ENCODE results near the gene URGCP. TPM values are rescaled to one million over a fixed set of nuclear protein-coding genes. Genes with fewer than 3 reads are reported as not detected.

The URGCP gene
- polyA plus RNA-seq, 1 donor: 47.8 TPM

DNA sequence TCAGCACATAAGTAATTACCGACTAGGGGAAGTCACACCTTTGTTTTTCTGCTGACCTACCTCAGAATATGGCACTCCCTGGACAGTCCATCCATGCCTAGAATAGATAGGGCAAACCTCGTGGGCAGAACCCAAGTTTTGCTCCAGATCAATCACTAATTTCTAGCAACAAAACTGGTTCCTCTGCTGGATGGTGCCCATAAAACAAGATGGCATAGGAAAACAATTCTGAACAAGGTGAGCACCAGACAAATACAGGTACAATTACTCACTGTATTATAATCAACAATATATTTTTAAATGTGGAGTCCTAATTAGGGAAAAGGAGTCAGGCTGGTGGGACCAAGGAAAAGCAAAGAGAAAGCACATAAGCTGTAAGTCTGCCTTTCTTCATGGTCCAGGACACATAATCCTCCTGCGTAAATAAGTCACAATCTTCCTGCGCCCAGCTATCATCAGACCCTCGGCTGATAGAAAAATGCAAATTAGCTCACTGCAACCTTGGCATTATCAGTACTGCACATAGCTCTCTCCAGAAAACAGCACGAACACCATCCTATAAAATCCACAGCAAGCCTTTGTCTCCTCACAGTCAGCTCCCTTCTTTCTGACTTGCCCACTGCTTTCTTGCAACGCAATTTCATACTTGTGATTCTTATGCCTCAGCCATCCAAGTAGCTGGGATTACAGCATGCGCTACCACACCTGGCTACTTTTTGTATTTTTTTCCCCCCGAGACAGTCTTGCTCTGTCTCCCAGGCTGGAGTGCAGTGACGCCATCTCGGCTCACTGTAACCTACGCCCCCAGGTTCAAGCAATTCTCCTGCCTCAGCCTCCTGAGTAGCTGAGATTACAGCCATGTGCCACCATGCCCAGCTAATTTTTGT is 15.1 kb downstream of the URGCP start:
- WGBS (ENCODE audit: insufficient coverage, low lambda C conversion rate): 63% methylated on average over 2 of the region's 12 CpGs
- Histone ChIP-seq H3K9me3 (ENCODE audit: control insufficient read depth, low read depth, low read length) (no peaks in the 10 kb centered on the region), H3K27me3 (ENCODE audit: control insufficient read depth, insufficient read depth, low read length) (no peaks in the 10 kb centered on the region), H3K4me3 (ENCODE audit: low read length) (no peak overlapping the region), H3K4me1 (ENCODE audit: control insufficient read depth, insufficient read depth, low read length) (no peaks in the 10 kb centered on the region), H3K27ac (ENCODE audit: low read length) (no peak overlapping the region), H3K36me3 (ENCODE audit: control insufficient read depth, insufficient read depth, low read length) (peaks cover 9% of the 10 kb centered on the region)
- no peak for DNase-seq

DNA sequence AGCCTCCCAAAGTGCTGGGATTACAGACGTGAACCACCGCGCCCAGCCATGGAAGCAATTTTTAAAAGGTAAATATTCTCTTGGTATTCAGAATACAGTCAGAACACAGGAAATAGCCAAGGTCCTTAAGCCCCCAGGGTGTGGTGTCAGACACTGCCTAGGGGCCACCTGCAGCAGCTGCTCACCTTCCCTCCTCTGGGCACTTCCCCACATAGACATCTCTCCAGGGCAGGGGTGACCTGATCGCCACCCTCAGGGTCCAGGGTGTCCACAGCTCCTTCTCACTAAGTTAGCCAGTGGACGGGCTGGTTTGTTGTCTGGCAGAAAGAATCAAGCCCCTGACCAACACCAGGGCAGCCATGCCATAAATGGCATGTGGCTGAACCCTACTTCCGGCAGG is 15.9 kb downstream of the URGCP start:
- DNase-seq: no peak
- Histone ChIP-seq H3K4me3 (ENCODE audit: low read length) (no peak overlapping the region), H3K4me1 (ENCODE audit: control insufficient read depth, insufficient read depth, low read length) (no peaks in the 10 kb centered on the region), H3K27me3 (ENCODE audit: control insufficient read depth, insufficient read depth, low read length) (no peaks in the 10 kb centered on the region), H3K36me3 (ENCODE audit: control insufficient read depth, insufficient read depth, low read length) (peaks cover 16% of the 10 kb centered on the region), H3K27ac (ENCODE audit: low read length) (no peak overlapping the region), H3K9me3 (ENCODE audit: control insufficient read depth, low read depth, low read length) (no peaks in the 10 kb centered on the region)
- no CpG with 5 or more reads among the region's 6 CpGs for WGBS (ENCODE audit: insufficient coverage, low lambda C conversion rate)

DNA sequence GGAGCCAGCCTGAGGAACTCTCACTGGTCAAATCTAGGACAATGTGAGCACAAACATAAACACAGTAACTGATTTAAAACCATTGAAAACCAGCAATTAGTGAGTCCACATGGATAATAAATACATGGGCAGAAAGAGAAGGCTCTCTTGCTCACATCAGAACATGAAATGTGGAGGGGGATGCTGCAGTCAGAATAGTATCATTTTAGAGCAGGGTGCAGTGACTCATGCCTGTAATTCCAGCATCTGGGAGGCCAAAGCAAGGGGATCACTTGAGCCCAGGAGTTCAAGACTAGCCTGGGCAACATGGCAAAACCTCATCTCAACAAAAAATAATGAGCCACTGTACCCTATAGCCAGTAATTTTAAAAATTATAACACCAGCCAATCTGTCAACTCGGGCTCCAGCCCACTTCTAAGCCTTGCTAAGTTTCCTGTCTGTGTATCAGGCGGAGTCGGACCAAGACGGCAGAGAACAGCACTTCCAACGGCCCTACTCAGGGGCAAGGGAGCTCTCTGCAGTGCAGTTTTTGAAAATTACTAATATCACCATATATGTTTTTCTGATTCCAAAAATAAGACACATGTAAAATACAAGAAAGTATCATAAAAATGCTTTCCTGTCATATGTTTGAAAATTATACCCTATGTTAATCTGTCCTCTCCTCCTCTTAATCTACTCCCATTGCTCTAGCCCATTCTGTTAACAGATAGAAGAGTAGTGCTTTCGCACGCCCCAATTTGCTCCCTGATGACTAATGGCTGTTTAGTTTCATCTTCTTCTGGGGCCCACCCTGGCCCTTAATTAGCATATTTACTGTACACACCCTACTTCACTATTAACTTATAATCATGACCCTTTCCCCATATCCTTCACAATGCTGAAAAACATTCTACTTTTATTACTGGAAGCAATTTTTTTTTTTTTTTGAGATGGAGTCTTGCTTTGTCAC is 17.1 kb downstream of the URGCP start:
- WGBS (ENCODE audit: insufficient coverage, low lambda C conversion rate): 80% methylated on average over 1 of the region's 7 CpGs
- H3K9me3 ChIP-seq (ENCODE audit: control insufficient read depth, low read depth, low read length): no peaks in the 10 kb centered on the region
- DNase-seq: no peak
- H3K27ac ChIP-seq (ENCODE audit: low read length): no peak overlapping the region
- H3K36me3 ChIP-seq (ENCODE audit: control insufficient read depth, insufficient read depth, low read length): peaks cover 22% of the 10 kb centered on the region
- H3K4me3 ChIP-seq (ENCODE audit: low read length): no peak overlapping the region
- H3K4me1 ChIP-seq (ENCODE audit: control insufficient read depth, insufficient read depth, low read length): no peaks in the 10 kb centered on the region
- no peaks in the 10 kb centered on the region for H3K27me3 ChIP-seq (ENCODE audit: control insufficient read depth, insufficient read depth, low read length)

DNA sequence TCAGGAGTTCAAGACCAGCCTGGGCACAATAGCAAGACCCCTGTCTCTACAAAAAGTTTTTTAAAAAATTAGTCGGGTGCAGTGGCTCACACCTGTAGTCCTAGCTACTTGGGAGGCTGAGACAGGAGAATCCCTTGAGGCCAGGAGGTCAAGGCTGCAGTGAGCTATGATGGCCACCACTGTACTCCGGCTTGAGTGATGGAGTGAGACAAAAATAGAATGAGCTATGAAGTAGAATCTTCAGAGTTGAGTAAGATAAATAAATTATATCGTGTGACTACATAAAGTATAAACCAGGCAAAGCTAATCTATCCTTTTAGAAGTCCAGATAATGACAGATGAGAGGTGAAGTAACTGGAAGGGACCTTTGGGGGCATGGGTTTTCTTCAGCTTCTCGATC is 21.8 kb downstream of the URGCP start:
- no peaks in the 10 kb centered on the region for H3K9me3 ChIP-seq (ENCODE audit: control insufficient read depth, low read depth, low read length)
- H3K36me3 ChIP-seq (ENCODE audit: control insufficient read depth, insufficient read depth, low read length): peaks cover 55% of the 10 kb centered on the region
- H3K27me3 ChIP-seq (ENCODE audit: control insufficient read depth, insufficient read depth, low read length): no peaks in the 10 kb centered on the region
- H3K27ac ChIP-seq (ENCODE audit: low read length): no peak overlapping the region
- DNase-seq: no peak
- 100% methylated on average over 1 of the region's 4 CpGs for WGBS (ENCODE audit: insufficient coverage, low lambda C conversion rate)
- H3K4me3 ChIP-seq (ENCODE audit: low read length): no peak overlapping the region
- no peaks in the 10 kb centered on the region for H3K4me1 ChIP-seq (ENCODE audit: control insufficient read depth, insufficient read depth, low read length)

DNA sequence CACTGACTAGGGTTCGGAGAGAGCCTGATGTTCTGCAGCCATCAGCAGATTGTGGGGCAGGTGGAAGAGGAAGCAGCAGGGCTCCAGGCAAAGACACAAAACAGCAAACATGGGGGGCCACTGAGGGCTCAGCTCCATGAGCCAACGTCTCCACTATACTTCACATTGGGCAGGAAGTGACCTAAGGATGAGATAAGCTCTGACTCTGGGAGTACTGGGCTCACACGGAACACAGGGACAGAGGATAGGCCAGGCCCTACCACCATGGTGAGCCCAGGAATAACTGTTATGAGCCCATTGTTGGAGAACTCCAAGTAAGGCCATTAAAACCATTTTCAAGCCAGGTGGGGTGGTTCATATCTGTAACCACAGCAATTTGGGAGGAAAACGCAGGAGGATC is 22.2 kb downstream of the URGCP start:
- no peak for DNase-seq
- no peak overlapping the region for H3K27ac ChIP-seq (ENCODE audit: low read length)
- peaks cover 58% of the 10 kb centered on the region for H3K36me3 ChIP-seq (ENCODE audit: control insufficient read depth, insufficient read depth, low read length)
- WGBS (ENCODE audit: insufficient coverage, low lambda C conversion rate): no CpG with 5 or more reads among the region's 4 CpGs
- H3K4me3 ChIP-seq (ENCODE audit: low read length): no peak overlapping the region
- no peaks in the 10 kb centered on the region for H3K9me3 ChIP-seq (ENCODE audit: control insufficient read depth, low read depth, low read length)
- H3K4me1 ChIP-seq (ENCODE audit: control insufficient read depth, insufficient read depth, low read length): no peaks in the 10 kb centered on the region
- no peaks in the 10 kb centered on the region for H3K27me3 ChIP-seq (ENCODE audit: control insufficient read depth, insufficient read depth, low read length)

DNA sequence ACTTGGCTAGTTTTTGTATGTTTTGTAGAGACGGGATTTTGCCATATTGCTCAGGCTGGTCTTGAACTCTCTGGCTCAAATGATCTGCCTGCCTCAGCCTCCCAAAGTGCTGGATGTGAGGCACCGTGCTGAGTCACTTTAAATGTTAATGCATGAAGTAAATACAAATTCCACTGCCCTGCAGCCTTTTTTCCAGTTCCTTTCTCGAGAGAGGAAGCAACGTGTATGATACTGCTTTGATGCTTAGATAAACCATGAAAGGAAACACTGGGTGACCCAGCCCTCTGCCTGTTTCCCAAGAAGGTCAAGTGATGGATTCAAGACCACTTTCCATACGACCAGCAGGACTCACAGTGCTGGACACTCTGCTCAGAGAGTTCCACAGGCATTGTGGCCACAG is 25.8 kb downstream of the URGCP start:
- 100% methylated on average over 1 of the region's 5 CpGs for WGBS (ENCODE audit: insufficient coverage, low lambda C conversion rate)
- peaks cover 82% of the 10 kb centered on the region for H3K36me3 ChIP-seq (ENCODE audit: control insufficient read depth, insufficient read depth, low read length)
- no peaks in the 10 kb centered on the region for H3K27me3 ChIP-seq (ENCODE audit: control insufficient read depth, insufficient read depth, low read length)
- no peak overlapping the region for H3K27ac ChIP-seq (ENCODE audit: low read length)
- DNase-seq: no peak
- no peaks in the 10 kb centered on the region for H3K4me1 ChIP-seq (ENCODE audit: control insufficient read depth, insufficient read depth, low read length)
- no peaks in the 10 kb centered on the region for H3K9me3 ChIP-seq (ENCODE audit: control insufficient read depth, low read depth, low read length)
- H3K4me3 ChIP-seq (ENCODE audit: low read length): no peak overlapping the region

DNA sequence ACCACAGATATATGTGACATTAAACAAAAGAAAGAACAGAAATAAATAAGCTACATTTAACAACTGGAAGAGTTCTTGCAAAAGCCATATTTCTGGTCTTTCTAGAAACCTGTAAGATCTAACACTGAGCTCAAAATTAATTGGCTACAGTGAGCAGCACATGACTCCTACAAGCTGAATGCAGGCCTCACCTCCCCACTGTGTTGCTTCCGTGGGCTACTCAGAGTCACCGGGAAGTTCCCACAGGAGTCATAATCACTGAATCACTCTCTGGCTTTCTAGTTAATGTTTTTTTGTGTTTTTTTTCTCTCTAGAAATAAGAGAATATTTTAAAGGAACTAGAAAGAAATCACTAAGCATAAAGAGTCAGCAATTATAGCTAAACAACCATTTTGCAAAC is 26.9 kb downstream of the URGCP start:
- no peak for DNase-seq
- H3K9me3 ChIP-seq (ENCODE audit: control insufficient read depth, low read depth, low read length): no peaks in the 10 kb centered on the region
- peaks cover 83% of the 10 kb centered on the region for H3K36me3 ChIP-seq (ENCODE audit: control insufficient read depth, insufficient read depth, low read length)
- no peak overlapping the region for H3K4me3 ChIP-seq (ENCODE audit: low read length)
- no CpG with 5 or more reads among the region's 2 CpGs for WGBS (ENCODE audit: insufficient coverage, low lambda C conversion rate)
- no peak overlapping the region for H3K27ac ChIP-seq (ENCODE audit: low read length)
- no peaks in the 10 kb centered on the region for H3K27me3 ChIP-seq (ENCODE audit: control insufficient read depth, insufficient read depth, low read length)
- H3K4me1 ChIP-seq (ENCODE audit: control insufficient read depth, insufficient read depth, low read length): no peaks in the 10 kb centered on the region

DNA sequence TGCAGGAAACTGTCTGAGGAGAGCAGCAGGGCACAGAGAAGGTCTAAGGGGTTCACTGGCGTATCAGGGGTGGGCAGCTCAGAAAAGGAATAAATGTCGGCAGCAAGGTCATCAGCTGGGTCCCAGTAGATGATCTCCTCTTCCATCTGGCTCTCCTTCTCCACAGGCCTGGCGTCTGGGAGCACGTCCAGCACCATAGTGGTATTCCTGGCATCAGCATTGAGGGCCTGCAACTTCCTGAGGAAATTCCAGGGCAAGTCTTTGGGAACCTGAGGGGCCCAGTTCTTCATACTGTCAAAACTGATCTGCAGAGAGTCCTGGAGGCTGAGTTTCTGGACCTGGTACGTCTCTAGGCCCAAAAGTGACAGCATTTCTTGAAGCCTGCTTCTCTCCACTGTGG is 27.5 kb downstream of the URGCP start:
- Histone ChIP-seq H3K36me3 (ENCODE audit: control insufficient read depth, insufficient read depth, low read length) (peaks cover 81% of the 10 kb centered on the region), H3K9me3 (ENCODE audit: control insufficient read depth, low read depth, low read length) (no peaks in the 10 kb centered on the region), H3K4me3 (ENCODE audit: low read length) (no peak overlapping the region), H3K4me1 (ENCODE audit: control insufficient read depth, insufficient read depth, low read length) (peaks cover 3% of the 10 kb centered on the region), H3K27me3 (ENCODE audit: control insufficient read depth, insufficient read depth, low read length) (no peaks in the 10 kb centered on the region), H3K27ac (ENCODE audit: low read length) (no peak overlapping the region)
- no peak for DNase-seq
- no CpG with 5 or more reads among the region's 5 CpGs for WGBS (ENCODE audit: insufficient coverage, low lambda C conversion rate)

DNA sequence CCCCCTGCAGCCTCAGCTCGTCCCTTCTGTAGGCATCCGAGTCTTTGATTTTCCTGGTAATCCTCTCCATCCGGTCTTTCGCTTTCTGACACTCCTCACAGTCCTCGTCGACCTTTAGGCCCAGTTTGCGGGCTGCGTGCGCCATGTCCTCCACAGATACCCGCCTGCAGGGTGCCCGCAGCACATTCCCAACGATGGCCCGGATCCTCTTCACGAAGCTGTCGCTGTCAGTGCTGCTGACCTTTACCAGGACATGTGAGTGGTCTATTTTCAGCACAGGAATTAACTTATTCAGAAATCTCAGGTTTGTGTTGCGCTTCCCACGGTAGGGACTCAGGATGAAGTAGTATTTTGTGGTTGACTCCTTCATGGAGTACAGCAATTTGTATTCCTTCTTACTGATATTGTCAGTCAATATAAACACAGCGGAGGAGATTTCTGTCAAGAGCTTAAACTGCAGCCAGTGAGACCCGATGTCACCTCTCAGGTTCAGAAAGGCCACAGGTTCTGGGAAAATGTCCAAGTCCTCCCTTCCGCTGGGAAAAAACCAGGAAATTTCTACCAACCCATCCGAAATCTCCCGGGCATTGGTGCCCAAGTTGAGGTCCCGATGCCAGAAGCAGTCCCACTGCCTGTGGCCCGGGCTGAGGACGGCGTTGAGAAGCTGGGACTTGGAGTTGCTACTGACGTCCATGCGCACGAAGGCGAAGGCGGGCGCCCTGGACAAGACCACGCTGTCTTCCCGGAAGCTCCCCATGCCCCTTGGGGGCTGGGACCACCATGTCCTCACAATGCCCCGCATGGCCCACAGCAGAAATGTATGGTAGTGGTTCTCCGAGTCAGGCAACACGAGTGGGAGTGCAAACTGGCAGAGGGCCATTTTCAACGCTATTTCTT is 28.2 kb downstream of the URGCP start:
- no peak for DNase-seq
- Histone ChIP-seq H3K4me3 (ENCODE audit: low read length) (no peak overlapping the region), H3K36me3 (ENCODE audit: control insufficient read depth, insufficient read depth, low read length) (peaks cover 78% of the 10 kb centered on the region), H3K27me3 (ENCODE audit: control insufficient read depth, insufficient read depth, low read length) (no peaks in the 10 kb centered on the region), H3K9me3 (ENCODE audit: control insufficient read depth, low read depth, low read length) (no peaks in the 10 kb centered on the region), H3K4me1 (ENCODE audit: control insufficient read depth, insufficient read depth, low read length) (peaks cover 9% of the 10 kb centered on the region), H3K27ac (ENCODE audit: low read length) (no peak overlapping the region)
- WGBS (ENCODE audit: insufficient coverage, low lambda C conversion rate): no CpG with 5 or more reads among the region's 38 CpGs

All from large intestine (tissue), 3 donors.